GM21515 (cell line): ENCODE data around the gene RNF212.
"Not testable (repeated sequence)": the region's sequence is repeated elsewhere in the genome, so short reads cannot be mapped to it uniquely, and the experiment has no call there.

Source experiments
- ATAC-seq: cut with Tn5 transposase; IDR thresholded peaks from one replicate; pipeline ENCODE4 v1.9.1; 2021; ENCODE audit not compliant: unreplicated experiment

Gene RNF212

GRCh38 chr4:1072830-1073446 lies 40.4 kb downstream of the RNF212 start:
- no peak for ATAC-seq

- ATAC-seq, result no peak
Measured at GRCh38 chr4:1069394-1069793, 44.0 kb downstream of the RNF212 start.

GRCh38 chr4:1065732-1066131 lies 47.6 kb downstream of the RNF212 start:
- no peak for ATAC-seq

GRCh38 chr4:1062419-1062818 lies 50.9 kb downstream of the RNF212 start:
- no peak for ATAC-seq

GRCh38 chr4:1061760-1062159 lies 51.6 kb downstream of the RNF212 start:
- no peak for ATAC-seq

- no peak for ATAC-seq
Measured at GRCh38 chr4:1061056-1061700, 52.2 kb downstream of the RNF212 start.

GRCh38 chr4:1060621-1061020 lies 52.7 kb downstream of the RNF212 start:
- ATAC-seq, result no peak

GRCh38 chr4:1060121-1060520 lies 53.2 kb downstream of the RNF212 start:
- ATAC-seq, result no peak

GRCh38 chr4:1058997-1059665 lies 54.2 kb downstream of the RNF212 start:
- no peak for ATAC-seq

- no peak for ATAC-seq
Measured at GRCh38 chr4:1058198-1058996, 55.0 kb downstream of the RNF212 start.

GRCh38 chr4:1057403-1057745 lies 56.0 kb downstream of the RNF212 start:
- no peak for ATAC-seq

- no peak for ATAC-seq
Measured at GRCh38 chr4:1056671-1057402, 56.5 kb downstream of the RNF212 start.

GRCh38 chr4:1055721-1056590 lies 57.4 kb downstream of the RNF212 start:
- no peak for ATAC-seq

- ATAC-seq, result not testable (repeated sequence)
Measured at GRCh38 chr4:1055243-1055701, 58.1 kb downstream of the RNF212 start.

- not testable (repeated sequence) for ATAC-seq
Measured at GRCh38 chr4:1054696-1055242, 58.6 kb downstream of the RNF212 start.

- ATAC-seq, result not testable (repeated sequence)
Measured at GRCh38 chr4:1053891-1054290, 59.5 kb downstream of the RNF212 start.

GRCh38 chr4:1053080-1053661 lies 60.2 kb downstream of the RNF212 start:
- no peak for ATAC-seq

- ATAC-seq, result no peak
Measured at GRCh38 chr4:1052231-1052671, 61.1 kb downstream of the RNF212 start.

- no peak for ATAC-seq
Measured at GRCh38 chr4:1051472-1051871, 61.9 kb downstream of the RNF212 start.
